Measurements from ENCODE around the gene SDCCAG8.
A peak's percentile ranks its signal among the peaks of the same experiment; 100 is the strongest.
"Not testable (repeated sequence)": the region's sequence is repeated elsewhere in the genome, so short reads cannot be mapped to it uniquely, and the experiment has no call there.

The SDCCAG8 gene

GRCh38 chr1:243325305-243325890 is 69.6 kb downstream of the SDCCAG8 start:
- peak in 3 of 58 donors; percentile 3 to 39 (median 12) for DNase-seq

DNA sequence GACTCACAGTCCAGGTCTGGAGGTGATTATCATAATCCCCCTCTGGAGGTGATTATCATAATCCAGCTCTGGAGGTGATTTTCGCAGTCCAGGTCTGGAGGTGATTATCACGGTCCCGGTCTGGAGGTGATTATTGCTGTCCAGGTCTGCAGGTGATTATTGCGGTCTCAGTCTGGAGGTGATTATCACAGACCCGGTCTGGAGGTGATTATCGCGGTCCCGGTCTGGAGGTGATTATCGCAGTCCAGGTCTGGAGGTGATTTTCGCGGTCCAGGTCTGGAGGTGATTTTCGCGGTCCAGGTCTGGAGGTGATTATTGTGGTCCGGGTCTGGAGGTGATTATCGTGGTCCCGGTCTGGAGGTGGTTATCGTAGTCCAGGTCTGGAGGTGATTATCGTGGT is 76.6 kb downstream of the SDCCAG8 start:
- DNase-seq, result no peak

DNA sequence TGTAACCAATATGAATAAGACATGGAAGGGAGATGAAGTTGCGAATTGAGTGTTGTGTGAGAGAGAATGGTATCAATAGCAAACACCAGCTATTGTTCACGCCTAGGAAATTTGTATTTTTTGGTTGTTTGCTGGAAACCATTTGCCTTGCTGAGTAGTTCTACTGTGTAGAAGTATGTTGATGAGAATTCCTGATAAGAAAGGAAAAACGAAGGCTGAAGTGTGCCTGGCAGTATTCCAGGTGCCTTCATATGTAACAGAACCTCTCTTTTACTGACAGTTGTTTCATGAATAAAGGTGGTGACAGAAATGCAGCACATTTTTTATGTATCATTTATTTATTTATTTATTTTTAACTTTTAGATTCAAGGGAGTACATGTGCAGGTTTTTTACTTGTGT is 79.5 kb downstream of the SDCCAG8 start:
- no peak for DNase-seq

DNA sequence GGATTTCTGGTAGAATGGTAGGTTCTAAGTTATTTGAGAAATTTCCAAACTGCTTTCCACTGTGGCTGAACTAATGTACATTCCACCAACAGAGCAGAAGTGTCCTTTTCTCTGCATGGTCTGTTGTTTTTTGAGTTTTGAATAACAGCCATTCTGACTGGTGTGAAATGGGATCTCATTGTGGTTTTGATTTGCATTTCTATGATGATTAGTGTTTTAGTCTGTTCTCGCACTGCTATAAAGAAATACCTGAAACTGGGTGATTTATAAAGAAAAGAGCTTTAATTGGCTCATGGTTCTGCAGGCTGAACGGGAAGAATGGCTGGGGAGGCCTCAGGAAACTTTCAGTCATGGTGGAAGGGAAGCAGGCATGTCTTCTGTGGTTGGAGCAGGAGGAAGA is 80.3 kb downstream of the SDCCAG8 start:
- no peak for DNase-seq

GRCh38 chr1:243338848-243339247 is 83.0 kb downstream of the SDCCAG8 start:
- not testable (repeated sequence) for DNase-seq

- no peak for DNase-seq
Measured at GRCh38 chr1:243341074-243341473, 85.2 kb downstream of the SDCCAG8 start.

- peak in 2 of 58 donors; percentile 25 to 39 for DNase-seq
Measured at GRCh38 chr1:243343970-243344937, 88.4 kb downstream of the SDCCAG8 start.

DNA sequence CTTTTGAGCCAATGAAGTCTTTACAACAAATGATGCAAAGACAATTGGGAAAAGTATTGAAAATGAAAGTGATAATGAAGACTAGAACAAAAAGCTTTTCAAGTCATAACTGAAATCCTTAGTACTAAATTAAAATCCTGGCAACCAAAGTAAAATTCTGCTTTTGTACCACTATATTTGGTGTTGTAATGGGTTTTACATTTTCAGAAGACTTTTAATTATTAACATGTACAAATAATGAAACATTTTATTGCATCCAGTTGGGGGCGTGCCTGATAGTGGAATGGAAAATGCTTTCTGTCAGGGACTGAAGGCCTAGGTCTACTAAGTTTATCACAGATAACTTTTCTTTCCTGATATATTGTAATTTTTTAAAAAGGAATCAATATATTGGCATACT is 89.4 kb downstream of the SDCCAG8 start:
- peak in 15 of 58 donors; percentile 1 to 60 (median 8) for DNase-seq

DNA sequence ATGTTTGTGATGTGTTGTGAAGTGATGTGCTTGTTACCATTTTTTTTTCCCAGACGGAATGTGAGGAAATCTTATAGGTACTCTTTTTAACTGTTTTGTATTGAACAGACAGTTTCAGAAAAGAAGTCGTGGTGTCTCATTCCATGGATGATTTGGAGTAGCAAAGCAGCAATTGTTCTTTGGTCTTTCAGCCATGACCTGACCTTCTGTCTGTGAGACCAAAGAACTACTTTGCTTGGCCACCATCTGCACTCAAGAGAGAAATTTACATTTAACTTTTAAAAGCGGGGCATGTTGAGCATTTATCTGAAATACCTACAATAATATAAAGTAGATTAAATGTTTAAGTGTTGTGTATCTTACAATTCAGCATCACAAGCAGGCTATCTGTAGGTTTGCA is 90.2 kb downstream of the SDCCAG8 start:
- DNase-seq, result no peak

DNA sequence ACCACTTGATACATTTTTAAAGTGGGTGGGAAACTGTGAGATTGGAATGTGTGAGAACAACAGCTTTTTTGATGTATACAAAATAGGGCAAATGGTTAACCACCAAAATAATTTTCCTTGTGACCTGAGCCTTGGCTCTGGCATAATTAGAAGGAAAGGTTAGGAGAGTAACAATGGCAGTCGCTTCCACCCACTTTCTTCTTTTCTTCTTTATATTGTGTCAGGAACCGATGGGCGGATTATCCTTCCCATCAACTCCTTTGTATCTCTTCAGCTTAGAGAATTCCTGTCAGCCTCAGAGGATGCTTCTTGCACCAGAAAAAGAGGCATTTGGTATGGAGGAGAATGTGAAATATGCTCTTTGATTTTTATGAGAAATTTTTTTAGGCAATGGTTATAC is 90.6 kb downstream of the SDCCAG8 start:
- DNase-seq, result no peak

- no peak for DNase-seq
Measured at GRCh38 chr1:243348331-243348730, 92.5 kb downstream of the SDCCAG8 start.

GRCh38 chr1:243349128-243349527 is 93.3 kb downstream of the SDCCAG8 start:
- no peak for DNase-seq

- DNase-seq, result peak in 1 of 58 donors; percentile 11
Measured at GRCh38 chr1:243351337-243351736, 95.5 kb downstream of the SDCCAG8 start.

DNA sequence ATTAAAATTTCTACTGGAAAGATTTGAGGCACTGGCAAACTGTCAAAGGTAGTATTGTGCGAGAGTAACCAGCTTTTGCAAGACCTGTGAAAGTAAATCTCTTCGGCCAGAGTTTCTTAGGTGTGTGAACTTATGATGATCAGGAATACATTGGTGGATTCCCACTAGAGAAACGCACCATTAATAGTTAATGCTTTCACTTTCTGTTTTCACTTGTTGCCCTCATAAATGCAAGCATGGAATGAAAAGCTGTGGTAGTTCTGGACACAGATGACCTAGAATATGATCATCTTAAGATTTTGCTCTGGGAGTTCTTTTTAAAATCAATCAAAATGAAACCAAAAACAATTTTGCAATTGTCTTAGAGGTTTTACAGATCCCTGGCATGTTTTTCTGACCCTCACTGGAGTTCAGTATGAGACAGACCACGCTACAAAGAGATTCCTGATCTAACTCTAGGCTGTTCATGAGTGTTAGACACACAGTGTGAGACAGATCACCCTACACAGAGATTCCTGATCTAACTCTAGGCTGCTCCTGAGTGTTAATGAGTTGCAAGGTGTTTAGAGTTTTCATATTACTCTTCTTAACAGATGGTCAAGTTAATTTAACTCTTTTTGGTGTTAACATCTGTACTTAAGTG is 98.8 kb downstream of the SDCCAG8 start:
- no peak for DNase-seq

DNA sequence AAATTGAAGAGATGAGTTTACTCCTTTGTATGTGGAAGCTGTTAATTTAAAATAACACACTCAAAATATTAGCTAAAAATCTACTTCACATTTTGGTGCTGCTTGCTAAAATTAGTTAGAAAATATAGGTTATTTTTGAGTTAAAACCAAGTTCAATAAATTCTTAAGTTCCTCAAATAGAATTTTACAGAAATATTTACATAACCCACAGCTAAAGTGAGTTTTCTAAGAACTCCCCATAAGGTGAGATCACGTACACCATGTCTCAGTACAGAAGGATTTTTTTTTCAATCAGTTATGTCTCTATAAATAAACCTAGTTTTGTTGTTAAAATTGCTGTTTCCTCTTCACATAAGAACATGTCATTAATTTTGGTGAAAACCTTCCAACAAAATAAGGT is 108.0 kb downstream of the SDCCAG8 start:
- no peak for DNase-seq

DNA sequence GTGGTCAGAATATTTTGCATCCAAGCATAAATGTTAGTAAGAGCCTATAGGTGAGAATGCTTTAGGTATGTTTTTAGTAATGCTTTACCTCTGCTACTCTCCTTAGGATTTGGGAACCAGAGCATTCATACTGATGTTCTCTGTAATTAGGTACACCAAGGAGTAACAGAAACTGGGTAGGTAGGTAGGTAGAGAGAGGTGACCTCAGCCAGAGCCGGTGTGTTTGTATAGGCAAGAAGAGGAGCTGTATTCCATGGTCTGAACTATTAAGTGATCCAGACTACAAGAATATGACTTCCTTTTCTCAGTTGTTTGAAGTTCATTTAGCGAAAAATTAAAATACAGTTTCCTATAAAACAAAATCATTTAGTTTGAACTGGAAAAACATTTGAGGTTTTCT is 108.5 kb downstream of the SDCCAG8 start:
- no peak for DNase-seq

DNA sequence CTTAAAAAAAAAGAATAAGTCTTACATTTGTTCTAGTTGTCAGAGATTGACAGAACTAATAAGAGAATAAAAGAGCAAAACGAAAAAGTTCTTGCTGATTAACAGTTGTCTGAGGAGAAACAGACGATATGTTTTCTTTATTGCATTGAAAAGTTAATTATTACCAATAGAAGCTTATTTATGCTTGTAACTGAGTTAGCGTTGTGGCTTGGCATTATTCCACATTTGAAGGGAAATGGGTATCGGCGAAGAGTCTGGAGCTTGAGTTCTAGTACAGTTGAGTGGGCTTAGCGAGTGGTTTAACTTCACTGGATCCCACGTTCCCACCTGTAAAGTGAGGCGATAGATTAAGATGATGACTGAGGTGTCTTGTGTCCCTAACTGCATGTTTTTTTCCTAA is 109.0 kb downstream of the SDCCAG8 start:
- DNase-seq, result no peak

- DNase-seq, result no peak
Measured at GRCh38 chr1:243367314-243367713, 111.5 kb downstream of the SDCCAG8 start.

DNA sequence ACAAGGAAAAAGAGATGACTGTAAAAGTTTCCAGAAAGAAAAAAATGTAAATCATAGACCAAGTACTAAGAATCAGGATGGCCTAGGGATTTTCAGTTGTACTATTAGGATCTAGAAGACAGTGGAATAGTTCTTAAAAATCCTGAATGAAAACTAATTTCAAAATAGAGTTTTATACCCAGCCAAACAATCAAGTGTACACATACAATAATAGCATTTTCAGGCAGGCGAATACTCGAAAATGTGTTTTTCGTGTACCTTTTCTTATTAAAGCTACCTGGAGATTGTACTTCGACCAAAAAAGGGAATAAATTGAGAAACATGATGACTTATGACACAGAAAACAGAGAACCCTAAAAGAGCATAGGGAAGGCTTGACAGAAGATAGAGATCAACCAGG is 118.6 kb downstream of the SDCCAG8 start:
- no peak for DNase-seq

- DNase-seq, result no peak
Measured at GRCh38 chr1:243375596-243375995, 119.8 kb downstream of the SDCCAG8 start.

DNA sequence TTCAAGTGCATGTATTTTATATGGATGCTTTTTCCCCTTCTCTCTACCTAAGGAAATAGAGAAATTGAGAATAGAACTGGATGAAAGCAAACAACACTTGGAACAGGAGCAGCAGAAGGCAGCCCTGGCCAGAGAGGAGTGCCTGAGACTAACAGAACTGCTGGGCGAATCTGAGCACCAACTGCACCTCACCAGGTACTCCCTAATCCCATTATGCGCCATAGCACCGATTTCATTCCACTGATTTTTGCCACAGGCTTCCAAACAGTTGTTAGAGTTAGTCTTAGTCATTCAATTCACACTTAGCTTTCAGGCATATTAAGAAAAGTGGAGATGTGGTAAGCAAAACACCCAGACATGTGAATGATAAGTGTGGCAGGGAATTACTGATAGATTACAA is 122.8 kb downstream of the SDCCAG8 start:
- no peak for DNase-seq

- DNase-seq, result no peak
Measured at GRCh38 chr1:243379208-243379607, 123.4 kb downstream of the SDCCAG8 start.
